Loucy (cell line): ENCODE data around the gene NHLRC3.

Experiments
- H2AFZ ChIP-seq: fragments of 200-600 bp; sonication (generic); 2 replicates; pipeline ENCODE4 v1.6.0; 2016; ENCODE audit warnings: antibody characterized with exemption, mild to moderate bottlenecking, low read length, moderate library complexity
- H3F3A ChIP-seq: fragments of 200-600 bp; 2 replicates; pipeline ENCODE4 v1.6.0; 2016; ENCODE audit warnings: antibody characterized with exemption, low read depth, mild to moderate bottlenecking
- H3K27me3 ChIP-seq: fragments of 200-600 bp; sonication (generic); 2 replicates; pipeline ENCODE4 v1.6.1; 2014; ENCODE audit warnings: low read length, mild to moderate bottlenecking; ENCODE audit not compliant: insufficient read depth, poor library complexity, severe bottlenecking
- H3K36me3 ChIP-seq: fragments of 200-600 bp; sonication (generic); 2 replicates; pipeline ENCODE4 v1.6.1; 2016; ENCODE audit warnings: low read length; ENCODE audit not compliant: insufficient read depth
- H3K4me1 ChIP-seq: fragments of 200-600 bp; sonication (generic); 2 replicates; pipeline ENCODE4 v1.5.1; 2014; ENCODE audit warnings: low read length, mild to moderate bottlenecking; ENCODE audit not compliant: insufficient read depth, poor library complexity, severe bottlenecking
- H3K4me2 ChIP-seq: fragments of 200-600 bp; sonication (generic); 2 replicates; pipeline ENCODE4 v1.6.0; 2014; ENCODE audit warnings: antibody characterized with exemption, low read length, low read depth, mild to moderate bottlenecking; ENCODE audit not compliant: poor library complexity, severe bottlenecking
- H3K4me3 ChIP-seq: fragments of 200-600 bp; sonication (generic); 2 replicates; pipeline ENCODE4 v1.5.1; 2014; ENCODE audit warnings: low read length, mild to moderate bottlenecking, mixed read lengths; ENCODE audit not compliant: poor library complexity, severe bottlenecking
- H3K79me2 ChIP-seq: fragments of 200-600 bp; sonication (generic); 2 replicates; pipeline ENCODE4 v1.6.1; 2014; ENCODE audit warnings: low read length; ENCODE audit not compliant: insufficient read depth
- H3K9ac ChIP-seq: fragments of 200-600 bp; sonication (generic); 2 replicates; pipeline ENCODE4 v1.6.0; 2014; ENCODE audit warnings: mild to moderate bottlenecking, low read depth, low read length, moderate library complexity; ENCODE audit not compliant: poor library complexity, severe bottlenecking
- H3K9me2 ChIP-seq: fragments of 200-600 bp; sonication (generic); replicated peaks from 2 replicates; pipeline ENCODE4 v1.6.1; 2016; ENCODE audit warnings: low read depth, low read length, mixed read lengths
- H3K9me3 ChIP-seq: fragments of 200-600 bp; sonication (generic); 2 replicates; pipeline ENCODE4 v1.6.1; 2014; ENCODE audit warnings: mild to moderate bottlenecking, antibody characterized with exemption, low read length, low read depth; ENCODE audit not compliant: insufficient read depth
- H4K20me1 ChIP-seq: fragments of 200-600 bp; sonication (generic); 2 replicates; pipeline ENCODE4 v1.6.0; 2014; ENCODE audit warnings: antibody characterized with exemption, low read length, mild to moderate bottlenecking; ENCODE audit not compliant: insufficient read depth, poor library complexity, severe bottlenecking
- EZH2phosphoT487 ChIP-seq: fragments of 200-600 bp; IDR thresholded peaks from 2 replicates; pipeline ENCODE4 v1.6.1; 2018; ENCODE audit warnings: antibody characterized with exemption, mild to moderate bottlenecking, moderate library complexity, borderline replicate concordance
- TF ChIP-seq, protein P1 (sequence below): fragments of 200-600 bp; sonication (generic); conservative IDR thresholded peaks from 2 replicates; pipeline ENCODE4 v1.5.1; 2014; ENCODE audit warnings: mild to moderate bottlenecking, antibody characterized with exemption, low read length

The NHLRC3 gene

DNA sequence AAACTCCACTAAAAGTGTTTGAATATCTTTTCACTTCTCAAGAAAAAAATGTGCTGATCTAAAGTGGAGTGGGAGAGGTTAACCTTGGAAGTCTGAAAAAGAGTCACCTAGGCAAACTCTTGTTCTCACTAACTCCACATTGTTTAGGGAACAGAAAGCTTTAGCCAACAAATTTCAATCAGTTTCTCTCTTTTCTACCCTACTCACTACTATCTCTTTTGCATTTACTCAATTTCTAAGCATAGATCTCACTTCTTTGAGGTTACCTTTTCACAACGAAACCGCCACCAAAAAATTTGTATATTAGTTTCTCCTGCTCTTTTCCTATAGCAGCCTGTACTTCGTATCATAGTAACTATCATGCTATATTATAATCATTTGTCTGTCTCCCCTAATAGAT is 6.3 kb downstream of the NHLRC3 start:
- Histone ChIP-seq H3K4me2 (no peak overlapping the region), H3K27me3 (no peaks in the 10 kb centered on the region), H3K4me3 (no peak overlapping the region), H3K4me1 (peaks cover 23% of the 10 kb centered on the region), H3K79me2 (peaks cover 34% of the 10 kb centered on the region), H2AFZ (no peak overlapping the region), H3F3A (no peaks in the 10 kb centered on the region), H3K9me3 (no peaks in the 10 kb centered on the region), H4K20me1 (peaks cover 14% of the 10 kb centered on the region), H3K36me3 (peaks cover 17% of the 10 kb centered on the region; the same call in 1 of the 2 replicates), H3K9me2 (no peaks in the 10 kb centered on the region), H3K9ac (no peak overlapping the region)
- no peak for TF ChIP-seq EZH2phosphoT487
- TF ChIP-seq, protein P1, sequence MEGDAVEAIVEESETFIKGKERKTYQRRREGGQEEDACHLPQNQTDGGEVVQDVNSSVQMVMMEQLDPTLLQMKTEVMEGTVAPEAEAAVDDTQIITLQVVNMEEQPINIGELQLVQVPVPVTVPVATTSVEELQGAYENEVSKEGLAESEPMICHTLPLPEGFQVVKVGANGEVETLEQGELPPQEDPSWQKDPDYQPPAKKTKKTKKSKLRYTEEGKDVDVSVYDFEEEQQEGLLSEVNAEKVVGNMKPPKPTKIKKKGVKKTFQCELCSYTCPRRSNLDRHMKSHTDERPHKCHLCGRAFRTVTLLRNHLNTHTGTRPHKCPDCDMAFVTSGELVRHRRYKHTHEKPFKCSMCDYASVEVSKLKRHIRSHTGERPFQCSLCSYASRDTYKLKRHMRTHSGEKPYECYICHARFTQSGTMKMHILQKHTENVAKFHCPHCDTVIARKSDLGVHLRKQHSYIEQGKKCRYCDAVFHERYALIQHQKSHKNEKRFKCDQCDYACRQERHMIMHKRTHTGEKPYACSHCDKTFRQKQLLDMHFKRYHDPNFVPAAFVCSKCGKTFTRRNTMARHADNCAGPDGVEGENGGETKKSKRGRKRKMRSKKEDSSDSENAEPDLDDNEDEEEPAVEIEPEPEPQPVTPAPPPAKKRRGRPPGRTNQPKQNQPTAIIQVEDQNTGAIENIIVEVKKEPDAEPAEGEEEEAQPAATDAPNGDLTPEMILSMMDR = no peak

DNA sequence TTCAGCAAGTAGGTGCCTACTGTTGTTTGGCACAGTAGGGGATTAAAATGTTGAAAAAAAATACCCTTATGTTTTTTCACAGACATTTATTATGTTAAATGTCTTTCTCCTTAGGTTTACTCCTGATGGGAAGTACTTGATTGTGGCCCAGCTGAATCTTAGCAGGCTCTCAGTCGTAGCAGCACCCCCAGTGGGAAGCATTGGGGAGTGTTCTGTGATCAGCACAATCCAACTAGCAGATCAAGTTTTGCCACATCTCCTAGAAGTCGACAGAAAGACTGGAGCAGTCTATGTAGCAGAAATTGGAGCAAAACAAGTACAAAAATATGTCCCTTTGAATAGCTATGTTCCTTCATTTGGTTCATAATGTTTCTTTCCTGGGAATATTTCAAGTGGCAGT is 9.3 kb downstream of the NHLRC3 start:
- no peak overlapping the region for H3K4me2 ChIP-seq

DNA sequence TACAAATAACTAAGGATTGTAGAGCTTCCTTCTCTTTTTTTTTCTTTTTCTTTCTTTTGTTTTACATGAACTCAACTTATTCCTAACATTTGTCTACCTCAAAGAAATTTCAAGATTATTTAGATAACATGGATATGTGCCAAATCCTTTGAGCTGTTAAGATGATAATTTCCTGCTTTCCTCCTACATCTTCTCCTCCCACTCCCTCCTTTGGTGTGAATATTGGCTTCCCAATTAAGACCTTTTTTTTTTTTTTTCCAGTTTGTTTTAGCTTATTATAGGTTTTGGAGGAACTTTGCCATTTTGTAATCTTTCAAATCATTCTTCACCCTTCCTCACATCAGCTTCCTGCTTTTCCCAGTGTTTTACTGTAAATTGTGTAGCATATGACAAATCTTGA is 10.6 kb downstream of the NHLRC3 start:
- no peaks in the 10 kb centered on the region for H3K4me1 ChIP-seq
- H3K9ac ChIP-seq = no peak overlapping the region
- no peaks in the 10 kb centered on the region for H3K79me2 ChIP-seq
- no peak overlapping the region for H3K4me3 ChIP-seq
- no peaks in the 10 kb centered on the region for H3K27me3 ChIP-seq
- peaks cover 17% of the 10 kb centered on the region; the same call in 1 of the 2 replicates for H3K36me3 ChIP-seq
- no peaks in the 10 kb centered on the region for H4K20me1 ChIP-seq
- no peaks in the 10 kb centered on the region for H3K9me3 ChIP-seq
- no peak overlapping the region for H2AFZ ChIP-seq
- TF ChIP-seq, protein P1 = no peak
- TF ChIP-seq EZH2phosphoT487 = no peak
- H3K4me2 ChIP-seq = no peak overlapping the region
- no peaks in the 10 kb centered on the region for H3F3A ChIP-seq
- H3K9me2 ChIP-seq = no peaks in the 10 kb centered on the region

More for the DNA sequence above, 9.3 kb downstream of the NHLRC3 start:
- no peaks in the 10 kb centered on the region for H3K9me3 ChIP-seq
- peaks cover 3% of the 10 kb centered on the region for H4K20me1 ChIP-seq
- H2AFZ ChIP-seq = no peak overlapping the region
- peaks cover 17% of the 10 kb centered on the region; the same call in 1 of the 2 replicates for H3K36me3 ChIP-seq
- no peak overlapping the region for H3K4me3 ChIP-seq
- peaks cover under 1% of the 10 kb centered on the region for H3K4me1 ChIP-seq
- H3K9ac ChIP-seq = no peak overlapping the region
- H3F3A ChIP-seq = no peaks in the 10 kb centered on the region
- peaks cover 6% of the 10 kb centered on the region; the same call in 1 of the 2 replicates for H3K79me2 ChIP-seq
- H3K27me3 ChIP-seq = no peaks in the 10 kb centered on the region
- H3K9me2 ChIP-seq = no peaks in the 10 kb centered on the region
- TF ChIP-seq, protein P1 = peak; percentile 50
- TF ChIP-seq EZH2phosphoT487 = no peak
